ENCODE results near the gene LYZL1. TPM values are rescaled to one million over a fixed set of nuclear protein-coding genes. Genes with fewer than 3 reads are reported as not detected.

LYZL1 gene
- total RNA-seq, 2 donors from 2014 or later, result not detected

DNA sequence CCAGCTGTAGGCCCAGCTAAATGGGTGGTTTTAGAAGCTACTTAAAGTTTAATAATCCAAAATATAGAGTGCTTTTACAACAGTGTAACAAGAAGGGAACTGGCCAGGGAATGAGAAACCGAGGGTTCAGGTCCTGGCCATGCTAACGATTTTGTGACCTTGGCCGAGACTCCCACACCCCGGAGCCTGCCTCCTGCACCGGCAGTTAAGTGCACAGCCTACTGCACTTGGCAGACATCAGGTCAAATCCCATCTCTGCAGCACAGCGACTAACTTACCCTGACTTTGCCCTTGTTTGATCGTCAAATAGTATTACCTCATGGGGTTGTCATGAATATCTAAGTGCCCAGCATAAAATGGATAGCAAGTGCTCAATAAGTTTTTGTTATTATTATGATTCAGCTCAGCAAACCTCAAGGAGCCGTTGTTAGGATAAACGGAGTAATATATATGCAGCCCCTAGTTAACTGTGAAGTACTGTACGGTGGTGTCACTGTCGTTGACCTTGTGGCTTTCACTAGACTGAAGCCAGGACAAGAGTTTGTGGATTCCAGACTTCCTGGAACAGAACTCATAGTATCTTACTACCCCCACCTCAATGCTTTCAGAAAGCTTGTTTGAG is 35.5 kb downstream of the LYZL1 start:
- Histone ChIP-seq H3K27ac (no peak overlapping the region), H3K4me3 (no peak overlapping the region), H3K27me3 (replicated peaks; ENCODE audit: insufficient read depth) (no peaks in the 10 kb centered on the region), H3K9me3 (no peaks in the 10 kb centered on the region), H3K36me3 (no peaks in the 10 kb centered on the region), H3K4me1 (ENCODE audit: control insufficient read depth in 1 of 2, low read depth in 2 of 2) (peaks cover 0 to under 1% of the 10 kb centered on the region in 2 donors)
- ATAC-seq (ENCODE audit: insufficient number of reproducible peaks, low FRiP score, low read depth), result no peak
- TF ChIP-seq, protein P1, sequence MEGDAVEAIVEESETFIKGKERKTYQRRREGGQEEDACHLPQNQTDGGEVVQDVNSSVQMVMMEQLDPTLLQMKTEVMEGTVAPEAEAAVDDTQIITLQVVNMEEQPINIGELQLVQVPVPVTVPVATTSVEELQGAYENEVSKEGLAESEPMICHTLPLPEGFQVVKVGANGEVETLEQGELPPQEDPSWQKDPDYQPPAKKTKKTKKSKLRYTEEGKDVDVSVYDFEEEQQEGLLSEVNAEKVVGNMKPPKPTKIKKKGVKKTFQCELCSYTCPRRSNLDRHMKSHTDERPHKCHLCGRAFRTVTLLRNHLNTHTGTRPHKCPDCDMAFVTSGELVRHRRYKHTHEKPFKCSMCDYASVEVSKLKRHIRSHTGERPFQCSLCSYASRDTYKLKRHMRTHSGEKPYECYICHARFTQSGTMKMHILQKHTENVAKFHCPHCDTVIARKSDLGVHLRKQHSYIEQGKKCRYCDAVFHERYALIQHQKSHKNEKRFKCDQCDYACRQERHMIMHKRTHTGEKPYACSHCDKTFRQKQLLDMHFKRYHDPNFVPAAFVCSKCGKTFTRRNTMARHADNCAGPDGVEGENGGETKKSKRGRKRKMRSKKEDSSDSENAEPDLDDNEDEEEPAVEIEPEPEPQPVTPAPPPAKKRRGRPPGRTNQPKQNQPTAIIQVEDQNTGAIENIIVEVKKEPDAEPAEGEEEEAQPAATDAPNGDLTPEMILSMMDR (IDR thresholded peaks at IDR 0.05), result no peak
- DNase-seq (ENCODE audit: low spot score), result no peak

DNA sequence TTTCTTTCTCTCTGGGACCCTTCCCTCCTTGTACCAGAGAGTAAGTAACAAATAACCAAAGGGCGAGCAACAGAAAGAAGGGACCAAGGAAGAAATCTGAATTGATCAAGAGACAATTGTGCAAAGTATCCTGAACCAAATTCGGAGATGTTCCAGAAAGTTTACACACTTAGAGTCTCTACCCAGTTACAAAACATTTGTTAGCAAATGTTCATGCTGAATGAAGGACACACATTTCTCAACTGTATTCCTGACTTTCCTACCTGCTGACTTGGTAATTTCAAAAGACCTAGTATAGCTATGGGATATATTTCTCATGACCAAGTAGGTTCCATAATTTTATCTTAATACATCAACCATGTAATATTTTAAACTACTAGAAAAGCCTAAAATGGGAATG is 37.4 kb downstream of the LYZL1 start:
- H3K27me3 ChIP-seq (replicated peaks; ENCODE audit: insufficient read depth), result no peaks in the 10 kb centered on the region
- H3K9me3 ChIP-seq, result no peaks in the 10 kb centered on the region
- H3K27ac ChIP-seq, result no peak overlapping the region
- TF ChIP-seq, protein P1 (IDR thresholded peaks at IDR 0.05), result no peak
- no peaks in the 10 kb centered on the region for H3K4me1 ChIP-seq (ENCODE audit: control insufficient read depth in 1 of 2, low read depth in 2 of 2)
- no peak for DNase-seq (ENCODE audit: low spot score)
- ATAC-seq (ENCODE audit: insufficient number of reproducible peaks, low FRiP score, low read depth), result no peak
- H3K36me3 ChIP-seq, result no peaks in the 10 kb centered on the region
- H3K4me3 ChIP-seq, result no peak overlapping the region

DNA sequence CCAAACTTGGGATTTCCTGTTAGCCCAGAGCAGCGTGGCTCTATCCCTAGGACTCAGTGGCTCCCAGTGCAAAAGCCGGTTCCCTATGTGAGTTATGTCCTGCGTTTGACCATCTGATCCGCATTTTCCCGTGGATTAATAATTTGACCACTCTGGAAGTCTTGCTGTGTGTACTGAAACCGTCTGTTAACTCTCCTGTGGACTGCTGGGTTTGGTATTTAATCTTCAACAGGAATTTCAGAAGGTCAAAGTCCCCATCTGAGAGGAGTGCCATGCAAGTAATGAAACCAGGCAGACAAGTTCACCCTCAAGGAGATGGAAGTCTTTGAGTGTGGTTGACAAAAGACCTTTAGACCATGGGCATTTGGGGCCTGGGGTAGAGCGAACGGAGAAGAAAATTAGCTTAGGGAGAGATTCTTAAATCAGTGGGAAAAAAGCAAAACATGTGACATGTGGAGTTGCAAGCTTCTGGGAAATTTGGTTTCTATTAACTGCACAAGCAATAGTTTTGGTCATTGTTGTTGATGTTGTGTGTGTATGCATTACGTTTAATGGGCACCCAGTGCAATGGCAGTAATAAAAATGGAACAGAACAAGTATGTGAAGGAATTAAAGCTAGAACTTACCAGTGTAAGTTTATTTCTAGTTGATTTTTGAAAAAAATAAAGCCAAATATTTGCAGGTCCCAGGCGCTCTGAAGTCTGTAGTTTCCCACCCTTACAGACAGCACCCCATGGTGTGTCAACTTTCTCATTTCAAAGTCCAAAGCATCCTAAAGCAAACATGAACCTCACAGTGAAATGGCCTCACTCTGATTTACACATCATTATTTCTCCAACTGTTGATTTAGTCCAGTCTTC is 38.2 kb downstream of the LYZL1 start:
- DNase-seq (ENCODE audit: low spot score) (no peak), ATAC-seq (ENCODE audit: insufficient number of reproducible peaks, low FRiP score, low read depth) (no peak)
- H3K4me1 ChIP-seq (ENCODE audit: control insufficient read depth in 1 of 2, low read depth in 2 of 2), result no peaks in the 10 kb centered on the region
- TF ChIP-seq, protein P1 (IDR thresholded peaks at IDR 0.05), result no peak
- H3K27me3 ChIP-seq (replicated peaks; ENCODE audit: insufficient read depth), result no peaks in the 10 kb centered on the region
- H3K27ac ChIP-seq, result no peak overlapping the region
- no peaks in the 10 kb centered on the region for H3K9me3 ChIP-seq
- H3K36me3 ChIP-seq, result no peaks in the 10 kb centered on the region
- no peak overlapping the region for H3K4me3 ChIP-seq

DNA sequence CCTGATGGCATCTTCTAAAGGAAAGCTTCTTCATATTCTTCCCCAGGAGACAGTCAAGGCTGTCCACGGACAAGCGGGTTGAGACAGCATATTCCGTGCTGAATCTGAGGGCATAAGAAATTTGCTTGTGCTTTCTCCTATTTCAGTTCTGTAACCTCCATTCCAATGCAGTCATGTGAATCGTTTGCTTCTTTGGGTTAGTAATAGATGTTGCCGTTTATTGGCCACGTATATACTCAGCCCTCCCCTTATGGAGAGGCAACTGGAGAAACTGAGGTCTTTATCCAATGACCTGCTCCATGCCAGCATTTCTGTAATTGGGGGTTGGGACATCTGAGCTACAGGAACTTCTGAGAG is 38.9 kb downstream of the LYZL1 start:
- TF ChIP-seq, protein P1 (IDR thresholded peaks at IDR 0.05), result no peak
- Histone ChIP-seq H3K4me3 (no peak overlapping the region), H3K36me3 (no peaks in the 10 kb centered on the region), H3K9me3 (no peaks in the 10 kb centered on the region), H3K27ac (no peak overlapping the region), H3K27me3 (replicated peaks; ENCODE audit: insufficient read depth) (no peaks in the 10 kb centered on the region), H3K4me1 (ENCODE audit: control insufficient read depth in 1 of 2, low read depth in 2 of 2) (no peaks in the 10 kb centered on the region)
- ATAC-seq (ENCODE audit: insufficient number of reproducible peaks, low FRiP score, low read depth), result no peak
- DNase-seq (ENCODE audit: low spot score), result no peak

DNA sequence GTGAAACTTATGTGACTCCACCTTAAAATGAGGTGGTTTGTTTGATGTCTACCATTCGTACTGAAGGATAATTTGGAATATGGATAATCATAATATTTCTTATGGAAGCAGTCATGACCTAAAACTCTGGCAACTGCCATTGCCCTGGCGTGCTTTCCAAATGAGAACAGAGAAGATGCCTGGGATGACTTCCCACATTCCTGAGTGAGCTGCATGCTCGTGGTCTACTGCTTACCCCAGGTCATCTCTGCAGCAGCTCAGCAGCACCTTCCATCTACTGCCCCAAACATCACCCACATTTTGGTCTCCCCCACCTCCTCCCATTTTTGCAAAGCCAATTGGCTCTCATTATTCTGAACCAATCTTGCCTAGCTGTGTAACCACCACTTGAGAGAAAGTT is 40.1 kb downstream of the LYZL1 start:
- TF ChIP-seq, protein P1 (IDR thresholded peaks at IDR 0.05), result no peak
- ATAC-seq (ENCODE audit: insufficient number of reproducible peaks, low FRiP score, low read depth) (no peak), DNase-seq (ENCODE audit: low spot score) (no peak)
- H3K36me3 ChIP-seq, result no peaks in the 10 kb centered on the region
- no peak overlapping the region for H3K4me3 ChIP-seq
- no peaks in the 10 kb centered on the region for H3K4me1 ChIP-seq (ENCODE audit: control insufficient read depth in 1 of 2, low read depth in 2 of 2)
- no peaks in the 10 kb centered on the region for H3K27me3 ChIP-seq (replicated peaks; ENCODE audit: insufficient read depth)
- H3K9me3 ChIP-seq, result no peaks in the 10 kb centered on the region
- H3K27ac ChIP-seq, result no peak overlapping the region

All from thoracic aorta (tissue), 2 donors.